UCSD-AML1 (cell line): ENCODE measurements around the gene CHST8.
"Not testable (repeated sequence)": the region's sequence is repeated elsewhere in the genome, so short reads cannot be mapped to it uniquely, and the experiment has no call there.

Experiments used
- DNase-seq: peaks from one replicate; lab custom pipeline; 2025; ENCODE audit not compliant: unreplicated experiment; lab: John Stamatoyannopoulos, UW

The CHST8 gene

GRCh38 chr19:33641261-33641660, 19.5 kb downstream of the CHST8 start:
- no peak for DNase-seq

- no peak for DNase-seq
Measured at GRCh38 chr19:33641956-33642498, 20.3 kb downstream of the CHST8 start.

GRCh38 chr19:33644284-33644836, 22.6 kb downstream of the CHST8 start:
- no peak for DNase-seq

- no peak for DNase-seq
Measured at GRCh38 chr19:33646306-33646705, 24.6 kb downstream of the CHST8 start.

- DNase-seq, result no peak
Measured at GRCh38 chr19:33647146-33647545, 25.4 kb downstream of the CHST8 start.

- DNase-seq, result no peak
Measured at GRCh38 chr19:33649627-33650305, 28.0 kb downstream of the CHST8 start.

- DNase-seq, result no peak
Measured at GRCh38 chr19:33653684-33654083, 31.9 kb downstream of the CHST8 start.

- no peak for DNase-seq
Measured at GRCh38 chr19:33654840-33655508, 33.2 kb downstream of the CHST8 start.

GRCh38 chr19:33659835-33660234, 38.1 kb downstream of the CHST8 start:
- no peak for DNase-seq

GRCh38 chr19:33660410-33661124, 38.8 kb downstream of the CHST8 start:
- DNase-seq, result no peak

GRCh38 chr19:33661336-33661735, 39.6 kb downstream of the CHST8 start:
- no peak for DNase-seq

- DNase-seq, result no peak
Measured at GRCh38 chr19:33662391-33663092, 40.8 kb downstream of the CHST8 start.

GRCh38 chr19:33663316-33663715, 41.6 kb downstream of the CHST8 start:
- not testable (repeated sequence) for DNase-seq

- DNase-seq, result no peak
Measured at GRCh38 chr19:33664744-33665143, 43.0 kb downstream of the CHST8 start.

GRCh38 chr19:33665776-33666595, 44.2 kb downstream of the CHST8 start:
- DNase-seq, result no peak

GRCh38 chr19:33667141-33667650, 45.4 kb downstream of the CHST8 start:
- no peak for DNase-seq

GRCh38 chr19:33667881-33668280, 46.1 kb downstream of the CHST8 start:
- DNase-seq, result no peak

GRCh38 chr19:33668968-33669367, 47.2 kb downstream of the CHST8 start:
- no peak for DNase-seq

- DNase-seq, result no peak
Measured at GRCh38 chr19:33669376-33669775, 47.6 kb downstream of the CHST8 start.

GRCh38 chr19:33670398-33670797, 48.6 kb downstream of the CHST8 start:
- DNase-seq, result no peak
